ENCODE results near the gene TBXAS1. TPM values are rescaled to one million over a fixed set of nuclear protein-coding genes. Genes with fewer than 3 reads are reported as not detected.

Gene TBXAS1
- total RNA-seq, 1 donor = not detected

DNA sequence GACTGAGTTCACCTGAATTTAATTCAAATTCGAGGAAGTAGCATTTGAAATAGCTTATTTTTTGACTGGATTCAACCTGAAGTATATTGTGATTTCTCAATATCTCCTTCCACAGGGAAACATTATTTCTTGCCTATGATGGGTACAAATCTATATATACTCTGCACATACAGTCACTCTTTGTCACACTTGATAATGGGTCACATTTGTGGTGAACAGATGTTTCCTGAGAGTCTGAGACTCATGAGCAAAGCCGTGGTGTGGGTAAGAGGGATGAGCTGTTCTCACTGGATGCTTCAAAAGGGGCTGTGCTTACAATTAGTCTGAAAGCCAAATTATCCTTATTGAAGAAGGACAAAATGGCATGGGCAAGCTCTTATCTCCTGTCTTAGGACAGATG is 18.0 kb upstream of the TBXAS1 start:
- TF ChIP-seq, protein P1, sequence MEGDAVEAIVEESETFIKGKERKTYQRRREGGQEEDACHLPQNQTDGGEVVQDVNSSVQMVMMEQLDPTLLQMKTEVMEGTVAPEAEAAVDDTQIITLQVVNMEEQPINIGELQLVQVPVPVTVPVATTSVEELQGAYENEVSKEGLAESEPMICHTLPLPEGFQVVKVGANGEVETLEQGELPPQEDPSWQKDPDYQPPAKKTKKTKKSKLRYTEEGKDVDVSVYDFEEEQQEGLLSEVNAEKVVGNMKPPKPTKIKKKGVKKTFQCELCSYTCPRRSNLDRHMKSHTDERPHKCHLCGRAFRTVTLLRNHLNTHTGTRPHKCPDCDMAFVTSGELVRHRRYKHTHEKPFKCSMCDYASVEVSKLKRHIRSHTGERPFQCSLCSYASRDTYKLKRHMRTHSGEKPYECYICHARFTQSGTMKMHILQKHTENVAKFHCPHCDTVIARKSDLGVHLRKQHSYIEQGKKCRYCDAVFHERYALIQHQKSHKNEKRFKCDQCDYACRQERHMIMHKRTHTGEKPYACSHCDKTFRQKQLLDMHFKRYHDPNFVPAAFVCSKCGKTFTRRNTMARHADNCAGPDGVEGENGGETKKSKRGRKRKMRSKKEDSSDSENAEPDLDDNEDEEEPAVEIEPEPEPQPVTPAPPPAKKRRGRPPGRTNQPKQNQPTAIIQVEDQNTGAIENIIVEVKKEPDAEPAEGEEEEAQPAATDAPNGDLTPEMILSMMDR (IDR thresholded peaks at IDR 0.05; ENCODE audit: insufficient read depth, low read depth, low read length) = no peak
- H3K4me3 ChIP-seq (ENCODE audit: low read depth, low read length) = no peak overlapping the region
- no peak for DNase-seq (ENCODE audit: low read depth)

DNA sequence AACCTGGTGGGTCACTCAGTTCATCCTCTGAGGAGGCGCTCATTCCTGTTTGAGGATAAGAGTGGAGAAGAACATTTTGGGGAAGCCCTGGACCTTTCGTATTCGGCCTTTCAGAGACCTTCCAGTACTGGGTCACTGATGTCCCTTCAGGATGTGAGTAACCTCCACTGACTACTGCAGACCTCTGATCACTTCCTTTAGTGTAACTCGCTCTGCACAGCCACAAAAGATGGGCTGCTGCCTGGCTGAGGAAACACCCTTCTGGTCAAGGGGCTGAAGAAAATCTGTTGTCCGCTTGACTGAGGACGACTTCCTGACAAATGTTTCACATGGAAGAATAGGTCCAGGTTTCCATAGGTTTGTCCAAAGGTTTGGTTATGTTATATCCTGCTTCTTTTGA is 15.9 kb upstream of the TBXAS1 start:
- TF ChIP-seq, protein P1 (IDR thresholded peaks at IDR 0.05; ENCODE audit: insufficient read depth, low read depth, low read length) = no peak
- no peak for DNase-seq (ENCODE audit: low read depth)
- no peak overlapping the region for H3K4me3 ChIP-seq (ENCODE audit: low read depth, low read length)

GRCh38 chr7:139813689-139814088 is 15.4 kb upstream of the TBXAS1 start:
- DNase-seq (ENCODE audit: low read depth) = no peak
- H3K4me3 ChIP-seq (ENCODE audit: low read depth, low read length) = no peak overlapping the region
- TF ChIP-seq, protein P1 (IDR thresholded peaks at IDR 0.05; ENCODE audit: insufficient read depth, low read depth, low read length) = no peak

DNA sequence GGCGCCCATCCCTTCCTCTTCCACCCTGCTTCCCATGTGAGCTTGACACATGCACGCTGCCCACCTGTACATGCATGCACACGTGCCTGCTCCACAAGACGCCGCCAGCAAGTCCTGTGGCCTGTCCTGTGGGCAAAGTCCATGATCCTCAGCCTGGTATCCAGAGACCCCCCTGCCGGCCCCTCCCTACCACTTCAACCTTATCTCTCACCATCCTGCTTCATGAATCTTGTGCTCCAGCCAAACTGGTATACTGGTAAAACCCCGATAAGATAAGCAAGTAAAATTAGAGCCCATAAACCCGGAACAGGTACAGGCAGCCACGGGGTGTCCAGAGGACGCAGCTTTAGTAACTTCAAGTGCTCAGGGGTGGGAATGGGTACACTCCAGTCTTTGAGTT is 11.8 kb upstream of the TBXAS1 start:
- H3K4me3 ChIP-seq (ENCODE audit: low read depth, low read length) = no peak overlapping the region
- TF ChIP-seq, protein P1 (IDR thresholded peaks at IDR 0.05; ENCODE audit: insufficient read depth, low read depth, low read length) = no peak
- DNase-seq (ENCODE audit: low read depth) = no peak

DNA sequence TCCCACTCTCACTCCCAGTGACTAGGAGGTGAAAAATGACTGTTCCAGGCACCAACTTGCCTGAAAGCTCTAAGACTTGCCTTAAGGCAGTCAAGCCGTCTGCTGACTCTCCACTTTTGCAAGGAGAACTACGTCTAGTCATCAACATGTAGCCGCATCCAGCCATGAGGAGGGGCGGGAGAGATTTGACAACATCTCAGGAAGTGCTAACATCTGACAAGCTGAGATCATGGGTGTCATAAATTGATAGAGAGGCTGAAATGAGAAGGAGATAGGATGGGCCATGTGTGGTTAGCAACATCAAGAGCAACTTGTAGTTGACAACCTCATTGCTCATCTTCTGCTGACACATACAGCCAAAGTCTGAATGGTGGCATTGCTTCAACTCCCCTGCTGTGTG is 9.0 kb upstream of the TBXAS1 start:
- DNase-seq (ENCODE audit: low read depth) = no peak
- H3K4me3 ChIP-seq (ENCODE audit: low read depth, low read length) = no peak overlapping the region
- TF ChIP-seq, protein P1 (IDR thresholded peaks at IDR 0.05; ENCODE audit: insufficient read depth, low read depth, low read length) = no peak

- TF ChIP-seq, protein P1 (IDR thresholded peaks at IDR 0.05; ENCODE audit: insufficient read depth, low read depth, low read length) = no peak
- no peak overlapping the region for H3K4me3 ChIP-seq (ENCODE audit: low read depth, low read length)
- peak; percentile 18 for DNase-seq (ENCODE audit: low read depth)
Measured at GRCh38 chr7:139821349-139822105, 7.5 kb upstream of the TBXAS1 start.

GRCh38 chr7:139822855-139823254 is 6.2 kb upstream of the TBXAS1 start:
- H3K4me3 ChIP-seq (ENCODE audit: low read depth, low read length) = no peak overlapping the region
- no peak for DNase-seq (ENCODE audit: low read depth)
- TF ChIP-seq, protein P1 (IDR thresholded peaks at IDR 0.05; ENCODE audit: insufficient read depth, low read depth, low read length) = no peak

All from fibroblast of villous mesenchyme (primary cell).